ENCODE data around the gene FCER2.
"Not testable (repeated sequence)": the region's sequence is repeated elsewhere in the genome, so short reads cannot be mapped to it uniquely, and the experiment has no call there.

The FCER2 gene

GRCh38 chr19:7645163-7645562, 56.8 kb downstream of the FCER2 start:
- DNase-seq = no peak

GRCh38 chr19:7644550-7644877, 57.4 kb downstream of the FCER2 start:
- no peak for DNase-seq

- DNase-seq = not testable (repeated sequence)
Observed at GRCh38 chr19:7643629-7644549, 58.0 kb downstream of the FCER2 start.

GRCh38 chr19:7643031-7643415, 58.9 kb downstream of the FCER2 start:
- no peak for DNase-seq

GRCh38 chr19:7642295-7643030, 59.5 kb downstream of the FCER2 start:
- no peak for DNase-seq

GRCh38 chr19:7641290-7642276, 60.3 kb downstream of the FCER2 start:
- DNase-seq = no peak

GRCh38 chr19:7640803-7641202, 61.1 kb downstream of the FCER2 start:
- DNase-seq = no peak

- no peak for DNase-seq
Observed at GRCh38 chr19:7639863-7640348, 62.0 kb downstream of the FCER2 start.

- no peak for DNase-seq
Observed at GRCh38 chr19:7638802-7639465, 63.0 kb downstream of the FCER2 start.
